ENCODE data around the gene RBM23.

RBM23 gene

GRCh38 chr14:22910916-22911315, 8.0 kb downstream of the RBM23 start:
- H3K27ac ChIP-seq, result no peak overlapping the region
- TF ChIP-seq, protein P1, sequence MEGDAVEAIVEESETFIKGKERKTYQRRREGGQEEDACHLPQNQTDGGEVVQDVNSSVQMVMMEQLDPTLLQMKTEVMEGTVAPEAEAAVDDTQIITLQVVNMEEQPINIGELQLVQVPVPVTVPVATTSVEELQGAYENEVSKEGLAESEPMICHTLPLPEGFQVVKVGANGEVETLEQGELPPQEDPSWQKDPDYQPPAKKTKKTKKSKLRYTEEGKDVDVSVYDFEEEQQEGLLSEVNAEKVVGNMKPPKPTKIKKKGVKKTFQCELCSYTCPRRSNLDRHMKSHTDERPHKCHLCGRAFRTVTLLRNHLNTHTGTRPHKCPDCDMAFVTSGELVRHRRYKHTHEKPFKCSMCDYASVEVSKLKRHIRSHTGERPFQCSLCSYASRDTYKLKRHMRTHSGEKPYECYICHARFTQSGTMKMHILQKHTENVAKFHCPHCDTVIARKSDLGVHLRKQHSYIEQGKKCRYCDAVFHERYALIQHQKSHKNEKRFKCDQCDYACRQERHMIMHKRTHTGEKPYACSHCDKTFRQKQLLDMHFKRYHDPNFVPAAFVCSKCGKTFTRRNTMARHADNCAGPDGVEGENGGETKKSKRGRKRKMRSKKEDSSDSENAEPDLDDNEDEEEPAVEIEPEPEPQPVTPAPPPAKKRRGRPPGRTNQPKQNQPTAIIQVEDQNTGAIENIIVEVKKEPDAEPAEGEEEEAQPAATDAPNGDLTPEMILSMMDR (conservative IDR thresholded peaks at IDR 0.05), result no peak
- TF ChIP-seq ZFX (IDR thresholded peaks at IDR 0.05), result no peak

DNA sequence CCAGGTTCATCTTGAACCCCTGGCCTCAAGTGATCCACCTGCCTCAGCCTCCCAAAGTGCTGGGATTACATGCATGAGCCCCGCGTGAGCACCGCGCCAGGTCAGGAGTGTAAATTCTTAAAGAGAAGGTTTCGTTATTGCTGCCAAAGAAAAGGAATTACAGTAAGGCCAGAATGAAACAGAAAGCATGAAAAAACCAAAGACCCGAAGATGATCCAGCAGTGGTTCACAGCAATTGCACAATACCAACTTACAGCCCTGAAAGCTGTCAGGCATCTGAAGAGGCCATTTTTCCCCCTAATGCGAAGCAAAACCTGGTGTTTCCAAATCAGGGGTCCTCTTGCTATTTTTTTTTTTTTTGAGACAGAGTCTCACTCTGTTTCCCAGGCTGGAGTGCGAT, 10.3 kb downstream of the RBM23 start:
- H3K27ac ChIP-seq, result no peak overlapping the region
- TF ChIP-seq ZFX (IDR thresholded peaks at IDR 0.05), result no peak
- TF ChIP-seq, protein P1 (conservative IDR thresholded peaks at IDR 0.05), result no peak

DNA sequence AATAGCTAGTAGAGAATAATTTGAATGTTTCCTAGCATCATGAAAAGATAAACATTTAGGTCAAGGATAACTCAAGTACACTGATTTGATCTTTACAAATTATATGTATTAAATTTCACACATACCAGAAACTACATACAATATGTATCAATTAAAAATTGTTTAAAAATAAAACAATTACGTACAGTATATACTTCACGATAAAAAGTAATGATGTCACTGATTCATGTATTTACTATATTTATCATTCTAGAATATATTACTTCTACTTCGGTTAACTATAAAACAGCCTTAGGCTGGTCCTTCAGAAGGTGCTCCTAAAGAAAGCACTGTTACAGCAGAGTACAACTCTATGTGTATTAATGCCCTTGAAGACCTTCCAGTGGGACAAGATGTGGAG, 11.5 kb downstream of the RBM23 start:
- H3K27ac ChIP-seq, result no peak overlapping the region
- TF ChIP-seq, protein P1 (conservative IDR thresholded peaks at IDR 0.05), result no peak
- TF ChIP-seq ZFX (IDR thresholded peaks at IDR 0.05), result no peak

GRCh38 chr14:22906073-22906472, 12.9 kb downstream of the RBM23 start:
- no peak overlapping the region for H3K27ac ChIP-seq
- TF ChIP-seq, protein P1 (conservative IDR thresholded peaks at IDR 0.05), result no peak
- no peak for TF ChIP-seq ZFX (IDR thresholded peaks at IDR 0.05)

- no peak overlapping the region for H3K27ac ChIP-seq
- TF ChIP-seq ZFX (IDR thresholded peaks at IDR 0.05), result no peak
- TF ChIP-seq, protein P1 (conservative IDR thresholded peaks at IDR 0.05), result no peak
Observed at GRCh38 chr14:22905627-22906026, 13.3 kb downstream of the RBM23 start.

- TF ChIP-seq, protein P1 (conservative IDR thresholded peaks at IDR 0.05), result no peak
- TF ChIP-seq ZFX (IDR thresholded peaks at IDR 0.05), result no peak
- peak overlapping the region; percentile 49; the same call in 1 of the 2 replicates for H3K27ac ChIP-seq
Observed at GRCh38 chr14:22903742-22904087, 15.2 kb downstream of the RBM23 start.

DNA sequence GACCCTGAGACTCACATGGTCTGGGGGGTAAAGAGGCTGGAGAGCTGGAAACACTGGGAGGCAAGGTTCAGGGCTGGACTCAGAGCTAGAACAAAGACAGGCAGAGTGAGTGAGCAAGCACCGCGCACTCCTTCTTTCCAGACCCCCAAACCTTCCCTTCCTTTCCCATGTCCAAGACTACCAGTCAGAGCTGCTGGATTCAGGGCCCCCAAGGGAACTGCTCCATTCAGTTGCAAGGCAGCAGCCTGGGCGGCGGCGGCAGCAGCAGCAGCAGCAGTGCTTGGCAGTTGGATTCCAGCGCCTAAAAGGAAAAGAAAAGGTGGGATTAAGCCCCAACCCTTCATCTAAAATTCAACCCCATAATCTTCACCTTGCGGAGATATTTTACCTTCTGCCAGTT, 17.1 kb downstream of the RBM23 start:
- H3K27ac ChIP-seq, result no peak overlapping the region
- no peak for TF ChIP-seq ZFX (IDR thresholded peaks at IDR 0.05)
- TF ChIP-seq, protein P1 (conservative IDR thresholded peaks at IDR 0.05), result no peak

All from C4-2B (cell line).